HTERT RPE-1 (cell line): ENCODE data around the gene FGF22.
"Not testable (repeated sequence)": the region's sequence is repeated elsewhere in the genome, so short reads cannot be mapped to it uniquely, and the experiment has no call there.

Experiments
- in situ Hi-C: fragments of 300-500 bp; cut with MboI; formaldehyde crosslinking; loops from 4 replicates; pipeline ENCODE4 v1.14.3; 2020; ENCODE audit warnings: low sequenced_read_pairs

The FGF22 gene

DNA sequence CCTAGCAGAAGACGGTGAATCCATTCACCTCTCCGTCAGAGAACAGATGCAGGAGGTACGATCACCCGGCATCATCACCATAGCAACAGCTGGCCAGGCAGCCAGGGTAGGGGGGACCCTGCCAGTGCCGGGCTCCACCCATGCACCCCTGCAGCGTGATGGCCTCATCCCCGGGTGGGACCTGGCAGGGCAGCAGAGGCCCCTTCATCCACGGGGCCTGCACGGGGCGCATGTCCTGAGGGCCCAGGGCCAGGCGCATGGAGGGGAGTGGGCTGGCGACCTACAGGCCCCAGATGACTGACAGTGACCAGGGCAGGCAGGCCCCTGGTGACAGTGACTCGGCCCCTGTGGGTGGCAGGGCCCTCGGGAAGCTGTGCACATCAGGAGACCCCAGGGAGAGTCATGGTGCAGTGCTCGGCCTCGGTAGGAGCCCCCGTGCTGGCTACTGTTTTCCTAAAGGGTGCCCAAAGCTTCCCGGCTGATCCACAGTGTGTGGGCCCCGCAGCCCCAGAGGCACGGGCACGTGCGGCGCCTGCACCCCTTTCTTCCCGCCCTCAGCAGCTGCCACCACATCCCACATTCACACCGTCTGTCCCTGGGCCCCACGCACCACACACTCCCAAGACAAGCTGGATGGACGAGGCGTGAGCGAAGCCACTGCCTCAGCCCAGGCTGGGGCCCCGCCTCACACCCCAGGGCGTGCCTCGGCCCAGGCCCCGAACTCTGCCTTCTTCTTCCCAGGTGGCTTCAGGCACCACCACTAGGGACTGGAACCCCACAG lies 18.6 kb downstream of the FGF22 start:
- in situ Hi-C loops: no loop called here

DNA sequence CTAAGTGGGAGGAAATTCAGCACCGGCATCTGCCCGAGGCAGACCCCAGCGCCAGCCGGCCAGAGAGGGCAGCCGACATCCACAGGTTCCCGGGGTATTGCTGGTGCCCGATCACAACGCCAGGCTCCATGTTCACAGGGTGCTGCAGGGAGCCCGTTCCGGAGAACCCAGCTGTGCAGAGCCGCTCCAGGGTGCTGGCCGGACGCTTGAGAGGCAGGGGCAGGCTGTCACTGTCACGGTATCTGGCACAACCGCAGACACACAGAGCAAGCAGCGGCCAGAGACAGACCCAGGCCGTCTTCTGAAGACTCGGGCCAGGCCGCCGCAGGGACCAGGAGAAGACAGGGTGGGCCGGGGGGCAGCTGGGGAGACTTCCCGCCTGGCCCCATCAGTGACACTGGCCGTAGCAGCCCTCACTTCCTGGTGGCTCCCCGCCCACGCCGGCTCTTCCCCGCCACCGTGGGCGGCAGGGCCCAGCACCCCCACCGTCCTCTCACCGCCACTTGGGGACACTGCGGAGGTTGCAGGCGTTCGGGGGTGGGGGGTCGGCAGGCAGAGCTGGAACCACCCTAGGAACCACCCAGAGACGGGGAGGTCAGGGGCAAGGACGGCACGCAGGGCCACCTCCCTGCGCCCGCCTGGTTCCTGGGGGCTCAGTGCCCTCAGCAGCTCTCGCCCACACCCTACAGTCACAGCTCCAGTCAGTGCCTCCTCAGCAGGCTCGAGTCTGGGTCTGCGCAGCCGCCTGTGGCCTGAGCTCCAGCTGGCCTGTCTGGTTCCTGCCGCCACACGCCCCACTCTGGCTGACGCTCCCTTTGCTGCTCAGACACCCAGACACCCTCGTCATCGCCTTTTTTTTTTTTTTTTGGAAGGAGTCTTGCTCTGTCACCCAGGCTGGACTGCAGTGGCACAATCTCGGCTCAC lies 19.5 kb downstream of the FGF22 start:
- in situ Hi-C loops: no loop called here

- in situ Hi-C loops: no loop called here
Measured at GRCh38 chr19:660793-661426, 21.2 kb downstream of the FGF22 start.

GRCh38 chr19:661427-662196 lies 21.9 kb downstream of the FGF22 start:
- in situ Hi-C loops: no loop called here

GRCh38 chr19:662207-662961 lies 22.7 kb downstream of the FGF22 start:
- in situ Hi-C loops: no loop called here

GRCh38 chr19:662962-663681 lies 23.4 kb downstream of the FGF22 start, which contains the start of gene RNF126:
Gene RNF126 (minus strand): TSS chr19:663214. CDS start chr19:663121, 93 bp downstream.
- in situ Hi-C loops: no loop called here

DNA sequence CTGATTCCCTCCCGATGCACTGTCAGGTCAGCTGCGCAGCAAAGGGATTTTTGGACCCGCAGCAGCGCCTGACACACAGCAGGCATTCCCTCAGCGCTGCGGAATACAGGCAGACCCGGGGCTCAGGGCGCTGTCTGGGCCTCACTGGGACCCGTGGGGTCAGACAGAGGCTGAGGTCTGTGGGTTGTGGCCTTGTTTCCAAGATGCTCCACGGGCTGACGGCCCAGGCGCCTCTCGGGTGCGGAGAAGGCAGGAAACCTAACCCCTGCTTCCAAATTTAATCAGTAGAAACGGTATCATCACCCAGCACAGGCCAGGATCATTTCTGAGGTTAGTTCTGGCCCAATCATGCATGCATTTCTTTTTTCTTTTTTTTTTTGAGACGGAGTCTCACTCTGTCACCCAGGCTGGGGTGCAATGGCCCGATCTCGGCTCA lies 24.0 kb downstream of the FGF22 start:
- in situ Hi-C loops: no loop called here

DNA sequence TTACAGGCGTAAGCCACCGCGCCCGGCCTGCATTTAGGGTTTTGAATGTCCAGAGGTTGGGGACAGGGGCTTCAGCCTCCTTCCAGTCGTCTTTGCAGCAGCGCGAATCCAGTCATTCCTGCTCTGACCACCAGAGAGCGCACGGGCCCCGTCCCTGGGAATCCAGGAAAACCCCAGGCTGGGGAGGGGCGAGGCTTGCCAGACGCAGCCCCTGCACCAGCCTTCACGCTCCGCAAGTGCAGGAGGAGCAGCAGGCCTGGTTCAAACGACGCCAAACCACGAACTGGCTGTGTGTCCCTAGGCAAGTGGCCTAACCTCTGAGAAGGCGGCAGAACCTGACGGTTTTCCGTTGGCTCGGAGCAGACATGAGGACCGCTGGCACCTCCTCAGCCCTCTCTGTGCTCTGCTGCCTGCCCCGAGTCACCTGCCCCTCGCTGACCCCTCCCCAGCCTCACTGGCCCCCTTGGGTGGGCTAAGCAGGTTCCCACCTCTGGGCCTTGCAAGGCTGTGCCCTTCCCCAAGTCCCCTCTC lies 25.3 kb downstream of the FGF22 start:
- in situ Hi-C loops: no loop called here

- in situ Hi-C loops: not testable (repeated sequence)
Measured at GRCh38 chr19:666985-667573, 27.4 kb downstream of the FGF22 start.

DNA sequence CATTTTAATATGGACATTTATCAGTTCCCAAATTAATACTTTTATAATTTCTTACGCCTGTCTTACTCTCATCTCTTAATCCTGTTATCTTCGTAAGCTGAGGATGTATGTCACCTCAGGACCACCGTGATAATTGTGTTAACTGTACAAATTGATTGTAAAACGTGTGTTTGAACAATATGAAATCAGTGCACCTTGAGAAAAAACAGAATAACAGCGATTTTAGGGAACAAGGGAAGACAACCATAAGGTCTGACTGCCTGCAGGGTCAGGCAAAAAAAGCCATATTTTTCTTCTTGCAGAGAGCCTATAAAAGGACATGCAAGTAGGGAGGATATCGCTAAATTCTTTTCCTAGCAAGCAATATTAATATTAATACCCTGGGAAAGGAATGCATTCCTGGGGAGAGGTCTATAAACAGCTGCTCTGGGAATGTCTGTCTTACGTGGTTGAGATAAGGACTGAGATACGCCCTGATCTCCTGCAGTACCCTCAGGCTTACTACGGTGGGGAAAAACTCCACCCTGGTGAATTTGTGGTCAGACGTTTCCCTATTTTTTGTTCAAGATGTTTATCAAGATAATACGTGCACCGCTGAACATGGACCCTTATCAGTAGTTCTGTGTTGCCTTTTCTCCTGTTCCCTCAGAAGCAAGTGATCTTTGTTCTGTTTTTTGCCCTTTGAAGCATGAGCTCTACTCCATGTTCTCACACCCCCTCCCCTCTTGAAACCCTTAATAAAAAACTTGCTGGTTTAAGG lies 29.2 kb downstream of the FGF22 start:
- in situ Hi-C loops: not testable (repeated sequence)

GRCh38 chr19:670609-671075 lies 31.0 kb downstream of the FGF22 start:
- in situ Hi-C loops: no loop called here

DNA sequence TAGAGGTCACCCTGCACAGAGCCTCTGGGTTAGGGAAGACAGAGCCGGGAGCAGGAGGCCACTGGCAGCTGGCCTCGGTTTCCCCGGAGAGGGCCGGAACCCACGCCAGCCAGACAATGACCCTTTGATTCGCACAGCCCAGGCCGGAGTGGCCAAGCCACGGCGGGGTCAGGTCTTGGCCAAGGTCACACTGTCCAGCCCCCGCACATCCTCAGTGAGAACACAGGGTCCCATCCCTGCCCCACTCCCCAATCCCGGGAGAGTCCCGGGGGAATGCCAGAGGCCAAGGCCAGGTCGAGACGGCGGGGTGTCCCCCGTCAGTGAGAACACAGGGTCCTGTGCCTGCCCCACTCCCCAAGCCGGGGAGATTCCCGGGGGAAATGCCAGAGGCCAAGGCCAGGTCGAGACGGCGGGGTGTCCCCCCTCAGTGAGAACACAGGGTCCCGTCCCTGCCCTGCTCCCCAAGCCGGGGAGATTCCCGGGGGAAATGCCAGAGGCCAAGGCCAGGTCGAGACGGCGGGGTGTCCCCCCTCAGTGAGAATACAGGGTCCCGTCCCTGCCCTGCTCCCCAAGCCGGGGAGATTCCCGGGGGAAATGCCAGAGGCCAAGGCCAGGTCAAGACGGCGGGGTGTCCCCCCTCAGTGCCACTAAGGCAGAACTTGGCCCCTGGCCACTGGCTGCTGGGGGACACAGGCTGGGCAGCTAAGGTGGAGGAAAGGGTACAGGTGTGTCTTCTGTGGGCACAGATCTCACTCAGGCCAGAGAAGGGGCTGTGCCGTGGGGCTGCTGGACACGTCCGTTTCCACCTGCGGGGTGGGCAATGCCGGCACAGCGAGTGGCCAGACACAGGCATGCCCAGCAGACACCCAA lies 34.8 kb downstream of the FGF22 start:
- in situ Hi-C loops: no loop called here

DNA sequence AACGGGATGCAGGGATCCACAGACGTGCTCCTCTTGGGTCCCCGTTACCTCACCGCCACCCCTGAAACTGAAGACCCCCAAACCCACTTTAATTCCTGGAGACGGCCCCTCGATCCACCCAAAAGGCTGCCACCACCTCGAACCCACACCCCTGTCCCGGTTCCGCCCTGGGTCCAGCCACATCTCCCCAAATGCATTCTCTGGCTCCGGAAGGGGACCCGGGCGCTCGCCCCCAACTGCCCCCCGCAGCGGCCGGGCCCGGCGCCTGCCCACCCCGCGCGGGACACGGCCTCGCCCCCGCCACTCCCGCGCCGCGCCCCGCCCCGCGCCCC lies 36.3 kb downstream of the FGF22 start:
- in situ Hi-C loops: no loop called here

DNA sequence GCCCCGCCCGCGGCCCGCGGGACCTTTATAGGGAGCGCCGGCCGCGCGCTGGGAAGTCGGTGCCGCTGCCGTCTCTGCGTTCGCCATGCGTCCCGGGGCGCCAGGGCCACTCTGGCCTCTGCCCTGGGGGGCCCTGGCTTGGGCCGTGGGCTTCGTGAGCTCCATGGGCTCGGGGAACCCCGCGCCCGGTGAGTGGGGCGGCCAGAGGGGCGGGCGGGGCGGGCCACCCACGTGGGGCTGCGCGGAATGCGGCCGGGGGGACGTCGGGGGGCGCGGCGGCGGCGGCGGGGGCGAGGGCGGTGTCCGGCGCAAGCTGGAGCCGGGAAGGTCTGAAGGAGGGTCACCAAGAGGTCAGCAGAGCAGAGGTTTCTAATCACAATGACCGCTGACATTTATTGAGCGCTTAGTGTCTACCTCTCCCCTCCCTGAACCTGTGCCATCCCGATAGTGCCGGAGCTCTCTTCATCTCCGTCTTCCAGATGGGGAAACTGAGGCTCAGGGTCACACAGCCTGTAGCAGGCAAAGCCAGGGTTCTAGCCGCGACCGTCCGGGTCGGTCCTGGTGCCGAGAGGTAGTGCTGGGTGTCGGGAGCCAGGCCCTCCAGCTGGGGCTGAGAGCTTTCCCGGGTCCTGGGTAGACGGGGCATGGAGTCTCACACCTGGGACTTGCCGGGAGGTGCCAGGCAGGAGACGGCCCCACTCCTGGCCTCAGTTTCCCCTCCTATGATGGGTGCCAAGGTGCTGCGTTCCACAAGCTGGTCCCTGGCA lies 36.8 kb downstream of the FGF22 start, which contains the start of gene FSTL3:
Gene FSTL3 (plus strand): TSS at position 54 of the 767 bp plus-strand sequence. CDS start 32 bp downstream, at position 86.
- in situ Hi-C loops: no loop called here

DNA sequence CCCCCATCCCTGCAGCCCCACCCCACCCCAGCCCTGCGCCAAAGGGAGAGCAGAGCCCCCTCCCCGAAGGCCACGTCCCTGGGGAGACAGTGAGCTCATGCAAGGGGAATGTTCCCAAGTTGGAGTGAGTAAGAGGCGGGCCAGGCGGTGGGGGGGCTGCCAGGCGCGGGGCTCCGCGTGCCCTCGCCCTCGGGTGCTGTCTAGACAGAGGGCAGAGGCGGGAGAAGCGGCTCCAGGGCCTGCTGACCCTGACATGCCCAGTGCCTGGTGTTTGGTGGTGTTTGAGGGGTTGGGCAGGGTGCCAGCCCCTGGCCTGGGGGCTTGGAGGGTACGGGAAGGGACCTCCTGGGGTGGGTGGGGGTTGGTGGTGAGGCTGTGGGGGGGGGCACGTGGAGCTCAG lies 37.5 kb downstream of the FGF22 start:
- in situ Hi-C loops: no loop called here
